ENCODE data around the gene GIT1.

GIT1 gene

GRCh38 chr17:29589524-29590410 is at the start of gene GIT1:
TSS of gene GIT1 (minus strand) at chr17:29589648. CDS start at chr17:29589378, 270 bp downstream.
- DNase-seq, result no peak

GRCh38 chr17:29633886-29634285 is 44.4 kb upstream of the GIT1 start:
- no peak for DNase-seq

- no peak for DNase-seq
These were observed 41.3 kb upstream of the GIT1 start for GRCh38 chr17:29630630-29631193.

GRCh38 chr17:29629839-29630238 is 40.4 kb upstream of the GIT1 start:
- no peak for DNase-seq

GRCh38 chr17:29628644-29629043 is 39.2 kb upstream of the GIT1 start:
- DNase-seq, result no peak

- no peak for DNase-seq
These were observed 38.5 kb upstream of the GIT1 start for GRCh38 chr17:29627951-29628350.

- no peak for DNase-seq
These were observed 35.7 kb upstream of the GIT1 start for GRCh38 chr17:29625037-29625750.

GRCh38 chr17:29624586-29624985 is 35.1 kb upstream of the GIT1 start:
- no peak for DNase-seq

- DNase-seq, result no peak
These were observed 33.8 kb upstream of the GIT1 start for GRCh38 chr17:29623283-29623647.

- no peak for DNase-seq
These were observed 33.2 kb upstream of the GIT1 start, which contains the start of gene CORO6 for GRCh38 chr17:29622337-29623282. TSS of gene CORO6 (minus strand) at chr17:29622912. CDS start at chr17:29621421, 1,491 bp downstream.

GRCh38 chr17:29621751-29622194 is 32.3 kb upstream of the GIT1 start:
- no peak for DNase-seq

GRCh38 chr17:29620779-29621500 is 31.5 kb upstream of the GIT1 start:
- no peak for DNase-seq

- no peak for DNase-seq
These were observed 30.8 kb upstream of the GIT1 start for GRCh38 chr17:29620271-29620670.

GRCh38 chr17:29619251-29619650 is 29.8 kb upstream of the GIT1 start:
- no peak for DNase-seq

- DNase-seq, result no peak
These were observed 29.0 kb upstream of the GIT1 start for GRCh38 chr17:29618272-29619065.

- DNase-seq, result no peak
These were observed 28.2 kb upstream of the GIT1 start for GRCh38 chr17:29617481-29618271.

- DNase-seq, result peak; percentile 77
These were observed 27.7 kb upstream of the GIT1 start for GRCh38 chr17:29617125-29617480.

GRCh38 chr17:29616300-29617048 is 27.0 kb upstream of the GIT1 start:
- DNase-seq, result no peak

Measured in SIG-M5 (cell line).